Mesothelial cell of epicardium (in vitro differentiated cells): ENCODE measurements around the gene PLEKHD1. TPM values are rescaled to one million over a fixed set of nuclear protein-coding genes. Genes with fewer than 3 reads are reported as not detected.
A peak's percentile ranks its signal among the peaks of the same experiment; 100 is the strongest.

Experiments used
- DNase-seq, 2 experiments: peaks; one replicate each; pipeline ENCODE4 v3.0.0; 2021; ENCODE audit warnings: low spot score in 2 of 2; ENCODE audit not compliant: unreplicated experiment in 2 of 2
- H3K27ac Mint-ChIP-seq: 2 replicates; pipeline ENCODE4 v1.8.0; 2021; ENCODE audit warnings: mixed read lengths
- H3K27me3 Mint-ChIP-seq: 2 replicates; pipeline ENCODE4 v1.8.0; 2021; ENCODE audit warnings: low read depth, mixed read lengths
- H3K36me3 Mint-ChIP-seq: 2 replicates; pipeline ENCODE4 v1.8.0; 2021; ENCODE audit warnings: mixed read lengths
- H3K4me1 Mint-ChIP-seq: 2 replicates; pipeline ENCODE4 v1.8.0; 2021; ENCODE audit warnings: mixed read lengths
- H3K4me3 Mint-ChIP-seq: 2 replicates; pipeline ENCODE4 v1.8.0; 2021; ENCODE audit warnings: mild to moderate bottlenecking, moderate library complexity, mixed read lengths
- H3K9me3 Mint-ChIP-seq: 2 replicates; pipeline ENCODE4 v1.8.0; 2021; ENCODE audit warnings: mixed read lengths
- total RNA-seq: library from RNA; stranded (reverse); gene quantifications from 3 replicates; pipeline ENCODE4 v1.2.1, GENCODE V29; 2021
- TF ChIP-seq, protein P1 (sequence below): fragments of 200-600 bp; sonication (generic); IDR thresholded peaks from one replicate; pipeline ENCODE4 v1.5.0; 2021; ENCODE audit warnings: antibody characterized with exemption; ENCODE audit not compliant: unreplicated experiment

The PLEKHD1 gene
- total RNA-seq, result 0.20 to 0.24 TPM (median 0.20 TPM) in 3 replicates

DNA sequence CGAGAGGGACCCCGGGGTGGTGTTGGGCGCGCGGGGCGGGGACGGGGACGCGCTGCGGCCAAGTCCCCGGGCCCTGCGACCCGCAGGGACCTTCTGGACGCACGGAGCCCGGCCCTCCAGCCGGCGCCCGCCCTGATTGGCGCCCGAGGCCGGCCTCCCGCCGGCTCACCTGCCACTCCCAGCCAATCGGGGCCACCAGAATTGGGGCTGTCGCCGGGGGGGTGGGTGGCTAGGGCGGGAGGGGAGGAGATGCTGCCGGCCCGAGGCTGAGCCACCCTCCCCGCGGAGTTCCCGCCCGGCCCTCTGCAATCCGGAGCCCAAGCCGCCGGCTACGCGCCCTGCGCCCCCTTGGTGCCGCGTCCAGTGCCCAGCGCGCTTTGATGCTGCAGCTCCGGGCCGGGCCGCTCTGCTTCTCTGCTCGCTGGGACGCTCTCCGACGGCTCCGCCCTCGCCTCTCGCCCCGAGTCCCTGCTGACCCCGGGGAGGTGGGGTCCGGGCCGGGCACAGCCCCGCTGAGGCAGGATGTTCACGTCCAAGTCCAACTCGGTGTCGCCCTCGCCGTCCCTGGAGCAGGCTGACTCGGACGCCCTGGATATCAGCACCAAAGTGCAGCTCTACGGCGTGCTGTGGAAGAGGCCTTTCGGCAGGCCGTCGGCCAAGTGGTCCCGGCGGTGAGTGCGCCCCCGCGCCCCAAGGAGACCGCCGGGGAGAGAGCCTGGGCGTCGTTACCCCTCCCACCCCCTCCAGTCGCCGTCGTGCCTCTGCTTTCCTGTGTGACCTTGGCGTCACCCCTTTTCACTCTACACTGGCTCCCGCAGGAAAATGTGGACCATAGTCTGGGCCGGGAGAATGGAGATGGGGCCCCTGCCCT is at the start of gene PLEKHD1:
TSS of gene PLEKHD1 (plus strand) at position 285 of the 871 bp plus-strand sequence. CDS start at position 523, 238 bp downstream.
- no peaks in the 10 kb centered on the region for H3K9me3 Mint-ChIP-seq
- no peaks in the 10 kb centered on the region for H3K36me3 Mint-ChIP-seq
- no peak for DNase-seq
- peak within 1 kb of the TSS; percentile 74 for H3K4me3 Mint-ChIP-seq
- TF ChIP-seq, protein P1, sequence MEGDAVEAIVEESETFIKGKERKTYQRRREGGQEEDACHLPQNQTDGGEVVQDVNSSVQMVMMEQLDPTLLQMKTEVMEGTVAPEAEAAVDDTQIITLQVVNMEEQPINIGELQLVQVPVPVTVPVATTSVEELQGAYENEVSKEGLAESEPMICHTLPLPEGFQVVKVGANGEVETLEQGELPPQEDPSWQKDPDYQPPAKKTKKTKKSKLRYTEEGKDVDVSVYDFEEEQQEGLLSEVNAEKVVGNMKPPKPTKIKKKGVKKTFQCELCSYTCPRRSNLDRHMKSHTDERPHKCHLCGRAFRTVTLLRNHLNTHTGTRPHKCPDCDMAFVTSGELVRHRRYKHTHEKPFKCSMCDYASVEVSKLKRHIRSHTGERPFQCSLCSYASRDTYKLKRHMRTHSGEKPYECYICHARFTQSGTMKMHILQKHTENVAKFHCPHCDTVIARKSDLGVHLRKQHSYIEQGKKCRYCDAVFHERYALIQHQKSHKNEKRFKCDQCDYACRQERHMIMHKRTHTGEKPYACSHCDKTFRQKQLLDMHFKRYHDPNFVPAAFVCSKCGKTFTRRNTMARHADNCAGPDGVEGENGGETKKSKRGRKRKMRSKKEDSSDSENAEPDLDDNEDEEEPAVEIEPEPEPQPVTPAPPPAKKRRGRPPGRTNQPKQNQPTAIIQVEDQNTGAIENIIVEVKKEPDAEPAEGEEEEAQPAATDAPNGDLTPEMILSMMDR, result no peak
- H3K27ac Mint-ChIP-seq, result no peak within 1 kb of the TSS
- H3K4me1 Mint-ChIP-seq, result peaks cover 10% of the 10 kb centered on the region
- H3K27me3 Mint-ChIP-seq, result peaks cover 78% of the 10 kb centered on the region

DNA sequence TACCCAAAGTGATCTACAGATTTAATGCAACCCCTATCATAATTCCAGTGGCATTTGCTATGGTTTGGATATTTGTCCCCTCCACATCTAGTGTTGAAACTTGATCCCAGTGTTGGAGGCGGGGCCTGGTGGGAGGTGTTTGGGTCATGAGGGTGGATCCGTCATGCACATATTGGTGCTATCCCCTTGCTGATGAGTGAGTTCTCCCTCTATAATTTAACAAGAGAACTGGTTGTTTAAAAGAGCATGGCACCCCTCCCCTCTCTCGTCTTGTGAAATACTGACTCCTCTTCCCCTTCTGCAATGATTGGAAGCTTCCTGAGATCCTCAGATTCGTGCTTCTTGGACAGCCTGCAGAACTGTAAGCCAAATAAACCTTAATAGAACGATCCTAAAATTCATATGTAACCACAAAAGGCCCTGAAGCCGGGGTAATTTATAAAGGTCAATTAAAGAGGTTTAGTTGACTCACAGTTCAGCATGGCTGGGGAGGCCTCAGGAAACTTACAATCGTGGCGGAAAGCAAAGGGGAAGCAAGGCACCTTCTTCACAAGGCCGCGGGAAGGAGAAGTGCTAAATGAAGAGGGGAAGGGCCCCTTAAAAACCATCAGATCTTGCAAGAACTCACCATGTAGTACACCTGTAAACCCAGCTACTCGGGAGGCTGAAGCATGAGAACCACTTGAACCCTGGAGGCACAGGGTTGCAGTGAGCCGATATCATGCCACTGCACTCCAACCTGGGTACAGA is 44.8 kb upstream of the PLEKHD1 start:
- Mint-ChIP-seq H3K4me1 (peaks cover 7% of the 10 kb centered on the region), H3K4me3 (no peak overlapping the region), H3K36me3 (peaks cover 23% of the 10 kb centered on the region), H3K27ac (no peak overlapping the region), H3K27me3 (no peaks in the 10 kb centered on the region), H3K9me3 (no peaks in the 10 kb centered on the region)
- TF ChIP-seq, protein P1, result no peak
- no peak for DNase-seq

DNA sequence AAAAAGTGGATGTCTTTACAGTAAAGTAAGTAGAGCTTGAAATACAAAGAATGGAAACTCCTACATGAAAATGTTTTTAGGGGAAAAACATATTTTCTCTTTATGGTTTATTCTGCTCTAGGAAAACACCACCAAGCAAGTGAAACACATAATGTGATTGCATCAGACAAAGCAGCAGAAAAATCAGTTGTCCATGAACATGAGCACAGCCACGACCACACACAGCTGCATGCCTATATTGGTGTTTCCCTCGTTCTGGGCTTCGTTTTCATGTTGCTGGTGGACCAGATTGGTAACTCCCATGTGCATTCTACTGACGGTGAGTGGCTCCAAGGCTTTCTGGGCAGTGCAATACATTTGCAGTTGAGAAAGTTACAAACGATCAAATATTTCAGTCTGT is 42.6 kb upstream of the PLEKHD1 start:
- DNase-seq, result no peak
- no peaks in the 10 kb centered on the region for H3K27me3 Mint-ChIP-seq
- peaks cover 33% of the 10 kb centered on the region for H3K36me3 Mint-ChIP-seq
- TF ChIP-seq, protein P1, result no peak
- H3K9me3 Mint-ChIP-seq, result no peaks in the 10 kb centered on the region
- no peak overlapping the region for H3K27ac Mint-ChIP-seq
- no peak overlapping the region for H3K4me3 Mint-ChIP-seq
- peaks cover 7% of the 10 kb centered on the region for H3K4me1 Mint-ChIP-seq

DNA sequence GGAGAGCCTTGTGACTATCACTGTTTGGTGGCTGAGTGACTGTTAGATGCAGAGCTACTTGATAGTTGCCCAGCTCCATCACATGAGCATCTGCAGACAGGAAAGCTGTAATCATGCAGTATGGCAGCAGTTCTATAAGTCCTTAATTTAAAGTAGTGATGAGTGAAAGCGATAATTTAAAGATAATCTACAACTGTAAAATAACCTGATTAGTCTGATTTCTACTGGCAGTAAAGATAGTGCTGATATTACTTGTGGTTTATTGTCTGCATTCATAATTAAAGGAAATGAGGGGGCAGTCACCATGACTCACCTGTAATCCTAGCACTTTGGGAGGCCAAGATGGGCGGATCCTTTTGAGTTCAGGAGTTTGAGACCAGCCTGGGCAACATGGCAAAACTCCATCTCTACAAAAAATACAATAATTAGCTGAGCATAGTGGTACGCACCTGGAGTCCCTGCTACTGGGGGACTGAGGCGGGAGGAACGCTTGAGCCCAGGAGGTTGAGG is 41.2 kb upstream of the PLEKHD1 start:
- no peak for DNase-seq
- TF ChIP-seq, protein P1, result no peak
- peaks cover 2% of the 10 kb centered on the region for H3K9me3 Mint-ChIP-seq
- no peaks in the 10 kb centered on the region for H3K27me3 Mint-ChIP-seq
- H3K4me3 Mint-ChIP-seq, result no peak overlapping the region
- peaks cover 38% of the 10 kb centered on the region for H3K36me3 Mint-ChIP-seq
- no peak overlapping the region for H3K27ac Mint-ChIP-seq
- peaks cover 7% of the 10 kb centered on the region for H3K4me1 Mint-ChIP-seq

DNA sequence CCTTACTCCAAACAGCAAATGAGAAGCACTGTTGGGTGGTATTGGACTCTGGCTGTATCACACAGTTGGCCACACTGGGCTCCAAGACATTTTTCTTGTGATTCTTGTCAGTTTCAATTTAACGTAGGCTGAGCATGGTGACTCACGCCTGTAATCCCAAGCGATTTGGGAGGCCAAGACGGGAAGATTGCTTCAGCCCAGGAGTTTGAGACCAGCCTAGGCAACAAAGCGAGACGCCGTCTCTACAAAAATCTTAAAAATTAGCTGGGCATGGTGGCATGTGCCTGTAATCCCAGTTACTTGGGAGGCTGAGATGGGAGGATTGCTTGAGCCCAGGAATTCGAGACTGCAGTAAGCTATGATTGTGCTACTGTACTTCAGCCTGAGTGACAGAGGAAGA is 35.3 kb upstream of the PLEKHD1 start:
- TF ChIP-seq, protein P1, result no peak
- Mint-ChIP-seq H3K27me3 (no peaks in the 10 kb centered on the region), H3K9me3 (peaks cover 6% of the 10 kb centered on the region), H3K36me3 (peaks cover 32% of the 10 kb centered on the region), H3K27ac (no peak overlapping the region), H3K4me1 (no peaks in the 10 kb centered on the region), H3K4me3 (no peak overlapping the region)
- no peak for DNase-seq
